Adrenal gland (tissue), 12 donors: ENCODE measurements around the gene NUP62. TPM values are rescaled to one million over a fixed set of nuclear protein-coding genes. Genes with fewer than 3 reads are reported as not detected.

Experiments used
- DNase-seq, 7 donors: peaks; one replicate each; pipeline ENCODE4 v3.0.0-alpha.2; 2019 to 2020
- H3K27ac ChIP-seq, 5 donors: fragments of 200-600 bp; sonication (generic) in 4 of 5; 1 replicate in 3 of 5; 2 replicates in 2 of 5; pipeline versions ENCODE4 v1.5.1 to v1.8.0; 2016 to 2020; ENCODE audit warnings: mild to moderate bottlenecking in 1 of 5
- H3K27me3 ChIP-seq: fragments of 200-600 bp; 2 replicates; pipeline ENCODE4 v1.8.0; 2021
- H3K36me3 ChIP-seq, 2 donors: fragments of 200-600 bp; replicated peaks in 1 of 2; 1 replicate in 1 of 2; 2 replicates in 1 of 2; pipeline versions ENCODE4 v1.5.1 to v1.8.0; 2018 to 2022
- H3K4me1 ChIP-seq, 2 donors: fragments of 200-600 bp; replicated peaks in 1 of 2; 1 replicate in 1 of 2; 2 replicates in 1 of 2; pipeline versions ENCODE4 v1.5.1 to v1.8.0; 2018 to 2021
- H3K4me3 ChIP-seq, 4 donors: fragments of 200-600 bp; sonication (generic) in 3 of 4; one replicate each; pipeline ENCODE4 v1.5.1; 2016 to 2018
- H3K9me3 ChIP-seq, 3 donors: fragments of 200-600 bp; sonication (generic) in 1 of 3; replicated peaks in 1 of 3; 1 replicate in 2 of 3; 2 replicates in 1 of 3; pipeline versions ENCODE4 v1.5.1 to v1.8.0; 2016 to 2021
- CTCF ChIP-seq, 6 experiments: fragments of 450-650 bp in 4 of 6; fragments of 200-600 bp in 2 of 6; sonication (generic) in 1 of 6; IDR thresholded peaks; 1 replicate in 5 of 6; 2 replicates in 1 of 6; pipeline versions ENCODE4 v1.5.1 to v1.8.0; 2016 to 2021; ENCODE audit warnings: antibody characterized with exemption in 6 of 6, mild to moderate bottlenecking in 2 of 6, moderate library complexity in 1 of 6
- POLR2A ChIP-seq, 2 donors: fragments of 450-650 bp; IDR thresholded peaks; one replicate each; pipeline ENCODE4 v1.6.1; 2017; ENCODE audit warnings: antibody characterized with exemption in 2 of 2, mild to moderate bottlenecking in 2 of 2, moderate library complexity in 1 of 2
- WGBS, 4 donors: extraction: QIAGEN DNeasy Blood & Tissue Kit in 2 of 4; methylation state at CpG; one replicate each; pipeline versions ENCODE4 v1.1.5 to v1.1.7; 2013 to 2017; 5-methylcytosine and 5-hydroxymethylcytosine counted together
- intact Hi-C, 2 donors: fragments of 100-400 bp; cut with DNase I; formaldehyde crosslinking; loops; one replicate each; pipeline versions ENCODE4 v1.14.1 to v1.15.0; 2022 to 2023
- polyA plus RNA-seq, 3 donors: library from polyadenylated mRNA; stranded (reverse); fragments of 200-250 nt in 2 of 3; fragments of 350-450 nt in 1 of 3; fragmentation: Illumina TruSeq in 1 of 3; extraction: RNeasy Lipid Tissue Mini Kit (QIAGEN cat#74804) in 1 of 3; gene quantifications; one replicate each; pipeline ENCODE4 v1.2.3, GENCODE V29; 2013 to 2014
- total RNA-seq, 9 donors: library from RNA; depleted of rRNA in 4 of 9; stranded (reverse); fragments of >200 nt in 4 of 9; fragments of 120-200 nt in 1 of 9; fragmentation: NEBNext Ultra II Directional in 1 of 9; extraction: Animal tissue kit (Norgen Biotek cat#: 25700) in 1 of 9; gene quantifications; one replicate each; pipeline versions ENCODE4 v1.1.0 to v1.2.4, GENCODE V29; 2013 to 2023
- donor health status: healthy with polysubstance abuse.
- donor health status: Bipolar disorder and iron deficiency.
- donor health status: DM: yes; HTN: yes; CAD: no.
- donor health status: DM: no; HTN: no; CAD: no.
- donor health status: DM: no; HTN: no; CAD: no.
- donor health status: DM: yes; HTN: yes; CAD: no.

NUP62 gene
- total and polyA plus RNA-seq, 12 donors: 26.4 to 71.8 (median 48.3) TPM

- H3K27ac ChIP-seq: peak within 1 kb of the TSS in 3 of 5 donors; percentile 34 to 79 (median 37)
- H3K27me3 ChIP-seq: no peaks in the 10 kb centered on the region
- peak in 2 of 7 donors; percentile 39 to 44 for DNase-seq
- WGBS, 4 donors: 48 to 61% (median 50%) methylated on average over 16 to 20 of the region's 20 CpGs
- TF ChIP-seq POLR2A (IDR thresholded peaks at IDR 0.05) (no peak), CTCF (IDR thresholded peaks at IDR 0.05) (no peak)
- no peak within 1 kb of the TSS for H3K4me3 ChIP-seq
- H3K9me3 ChIP-seq: no peaks in the 10 kb centered on the region
- intact Hi-C loops: no loop called here
- H3K4me1 ChIP-seq: peaks cover 4 to 12% of the 10 kb centered on the region in 2 donors
- no peaks in the 10 kb centered on the region for H3K36me3 ChIP-seq
Observed at GRCh38 chr19:49896863-49897621, 32.3 kb downstream of the NUP62 start, which contains the start of gene IL4I1. Gene IL4I1 (minus strand): TSS chr19:49896887. CDS start chr19:49896160, 727 bp downstream.

GRCh38 chr19:49895566-49896297 is 33.6 kb downstream of the NUP62 start:
- no peaks in the 10 kb centered on the region for H3K9me3 ChIP-seq
- H3K4me3 ChIP-seq: no peak overlapping the region

GRCh38 chr19:49894879-49895565 is 34.3 kb downstream of the NUP62 start:
- Histone ChIP-seq H3K36me3 (no peaks in the 10 kb centered on the region), H3K27me3 (no peaks in the 10 kb centered on the region), H3K9me3 (no peaks in the 10 kb centered on the region), H3K4me3 (no peak overlapping the region), H3K4me1 (peaks cover 9 to 18% of the 10 kb centered on the region in 2 donors), H3K27ac (no peak overlapping the region)
- WGBS, 4 donors: 88 to 91% (median 90%) methylated on average over 9 to 17 of the region's 17 CpGs
- intact Hi-C loops: no loop called here
- DNase-seq: no peak
- TF ChIP-seq POLR2A (IDR thresholded peaks at IDR 0.05): no peak
- no peak for TF ChIP-seq CTCF (IDR thresholded peaks at IDR 0.05)

More at GRCh38 chr19:49895566-49896297, 33.6 kb downstream of the NUP62 start:
- peak in 1 of 7 donors; percentile 20 for DNase-seq
- Histone ChIP-seq H3K4me1 (peaks cover 4 to 12% of the 10 kb centered on the region in 2 donors), H3K27me3 (no peaks in the 10 kb centered on the region), H3K27ac (no peak overlapping the region), H3K36me3 (no peaks in the 10 kb centered on the region)
- 74 to 83% (median 77%) methylated on average over 9 to 17 of the region's 17 CpGs for WGBS, 4 donors
- TF ChIP-seq POLR2A (IDR thresholded peaks at IDR 0.05) (no peak), CTCF (IDR thresholded peaks at IDR 0.05) (no peak)
- intact Hi-C loops: no loop called here
